ENCODE results near the gene CORO7. TPM values are rescaled to one million over a fixed set of nuclear protein-coding genes. Genes with fewer than 3 reads are reported as not detected.

The CORO7 gene
- total RNA-seq, 1 donor from 2014 or later, result 30.9 TPM

DNA sequence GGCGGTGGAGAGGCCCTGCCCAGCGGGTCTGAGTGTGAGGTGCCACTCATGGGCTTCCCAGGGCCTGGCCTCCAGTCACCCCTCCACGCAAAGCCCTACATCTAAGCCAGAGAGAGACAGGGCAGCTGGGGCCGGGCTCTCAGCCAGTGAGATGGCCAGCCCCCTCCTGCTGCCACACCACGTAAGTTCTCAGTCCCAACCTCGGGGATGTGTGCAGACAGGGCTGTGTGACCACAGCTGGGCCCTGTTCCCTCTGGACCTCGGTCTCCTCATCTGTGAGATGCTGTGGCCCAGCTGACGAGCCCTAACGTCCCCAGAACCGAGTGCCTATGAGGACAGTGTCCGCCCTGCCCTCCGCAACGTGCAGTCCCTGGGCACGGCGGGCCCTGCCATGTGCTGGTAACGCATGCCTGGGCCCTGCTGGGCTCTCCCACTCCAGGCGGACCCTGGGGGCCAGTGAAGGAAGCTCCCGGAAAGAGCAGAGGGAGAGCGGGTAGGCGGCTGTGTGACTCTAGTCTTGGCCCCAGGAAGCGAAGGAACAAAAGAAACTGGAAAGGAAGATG lies 33.5 kb downstream of the CORO7 start:
- DNase-seq (ENCODE audit: extremely low spot score in 2 of 2), result no peak
- Histone ChIP-seq H3K9me3 (no peaks in the 10 kb centered on the region), H3K4me1 (peaks cover 61% of the 10 kb centered on the region), H3K27me3 (no peaks in the 10 kb centered on the region), H3K36me3 (peaks cover 0 to 32% of the 10 kb centered on the region in 2 donors), H3K4me3 (no peak overlapping the region), H3K27ac (peak overlapping the region; percentile 20)
- intact Hi-C loops (cut with DNase I), result no loop called here
- TF ChIP-seq POLR2AphosphoS5 (IDR thresholded peaks at IDR 0.05; ENCODE audit: insufficient read depth in 1 of 2, low read depth in 1 of 2) (peak in 1 of 2 donors; percentile 27), CTCF (IDR thresholded peaks at IDR 0.05) (no peak)

- H3K9me3 ChIP-seq, result no peaks in the 10 kb centered on the region
- DNase-seq (ENCODE audit: extremely low spot score in 2 of 2), result no peak
- H3K27me3 ChIP-seq, result no peaks in the 10 kb centered on the region
- peak overlapping the region; percentile 20 for H3K27ac ChIP-seq
- H3K4me3 ChIP-seq, result no peak overlapping the region
- peaks cover 65% of the 10 kb centered on the region for H3K4me1 ChIP-seq
- peaks cover 0 to 32% of the 10 kb centered on the region in 2 donors for H3K36me3 ChIP-seq
- intact Hi-C loops (cut with DNase I), result no loop called here
- TF ChIP-seq POLR2A (IDR thresholded peaks at IDR 0.05), result no peak
- TF ChIP-seq POLR2AphosphoS5 (IDR thresholded peaks at IDR 0.05; ENCODE audit: insufficient read depth in 1 of 2, low read depth in 1 of 2), result no peak
- TF ChIP-seq CTCF (IDR thresholded peaks at IDR 0.05), result no peak
Measured at GRCh38 chr16:4381935-4382794, 34.2 kb downstream of the CORO7 start.

GRCh38 chr16:4381072-4381934 lies 35.1 kb downstream of the CORO7 start:
- H3K4me1 ChIP-seq, result peaks cover 65% of the 10 kb centered on the region
- H3K4me3 ChIP-seq, result no peak overlapping the region
- no peak overlapping the region for H3K27ac ChIP-seq
- TF ChIP-seq POLR2AphosphoS5 (IDR thresholded peaks at IDR 0.05; ENCODE audit: insufficient read depth in 1 of 2, low read depth in 1 of 2) (no peak), POLR2A (IDR thresholded peaks at IDR 0.05) (no peak), CTCF (IDR thresholded peaks at IDR 0.05) (no peak)
- H3K36me3 ChIP-seq, result peaks cover 0 to 32% of the 10 kb centered on the region in 2 donors
- no peak for DNase-seq (ENCODE audit: extremely low spot score in 2 of 2)
- no peaks in the 10 kb centered on the region for H3K9me3 ChIP-seq
- no peaks in the 10 kb centered on the region for H3K27me3 ChIP-seq
- intact Hi-C loops (cut with DNase I), result no loop called here

DNA sequence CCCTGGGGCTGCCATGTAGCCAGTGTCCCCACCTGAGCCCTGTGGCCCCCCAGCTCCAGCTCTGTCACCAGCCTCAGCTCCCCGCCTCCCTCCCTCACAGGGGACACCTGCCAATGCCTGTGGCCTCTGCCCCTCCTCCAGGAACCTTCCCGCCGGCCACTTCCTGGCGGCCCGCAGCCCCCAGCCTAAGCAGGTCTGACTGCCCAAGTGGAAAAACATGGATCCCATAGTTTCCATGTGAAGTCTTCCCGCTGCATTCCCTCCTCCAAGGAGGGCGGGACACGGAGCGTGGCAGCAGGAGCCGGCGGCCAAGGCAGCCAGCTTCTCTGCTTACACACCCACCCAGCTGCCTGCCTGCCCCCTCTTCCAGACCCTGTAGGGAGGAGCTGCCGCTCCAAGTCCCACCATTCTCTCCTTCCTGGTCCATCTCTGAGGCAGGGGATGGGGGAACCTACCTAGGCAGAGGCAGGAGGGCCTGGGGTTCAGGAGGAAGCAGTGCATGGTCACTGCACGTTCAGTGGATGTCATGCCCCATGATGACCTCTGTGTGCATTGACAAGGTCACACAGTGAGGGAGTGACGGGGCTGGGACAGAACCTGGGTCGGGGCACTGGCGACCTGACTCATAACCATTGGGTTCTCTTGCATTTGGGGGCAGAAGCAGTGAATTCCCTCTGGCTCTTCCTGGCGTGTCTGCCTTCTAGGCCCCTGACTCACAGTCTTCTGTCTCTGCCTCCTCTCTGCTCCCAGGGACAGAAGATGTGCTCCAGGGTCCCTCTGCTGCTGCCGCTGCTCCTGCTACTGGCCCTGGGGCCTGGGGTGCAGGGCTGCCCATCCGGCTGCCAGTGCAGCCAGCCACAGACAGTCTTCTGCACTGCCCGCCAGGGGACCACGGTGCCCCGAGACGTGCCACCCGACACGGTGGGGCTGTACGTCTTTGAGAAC lies 36.0 kb downstream of the CORO7 start:
- Histone ChIP-seq H3K4me1 (peaks cover 65% of the 10 kb centered on the region), H3K4me3 (no peak overlapping the region), H3K27me3 (no peaks in the 10 kb centered on the region), H3K36me3 (peaks cover 0 to 29% of the 10 kb centered on the region in 2 donors), H3K9me3 (no peaks in the 10 kb centered on the region), H3K27ac (peak overlapping the region; percentile 35)
- TF ChIP-seq POLR2A (IDR thresholded peaks at IDR 0.05) (no peak), POLR2AphosphoS5 (IDR thresholded peaks at IDR 0.05; ENCODE audit: insufficient read depth in 1 of 2, low read depth in 1 of 2) (no peak), CTCF (IDR thresholded peaks at IDR 0.05) (no peak)
- intact Hi-C loops (cut with DNase I), result no loop called here
- no peak for DNase-seq (ENCODE audit: extremely low spot score in 2 of 2)

All from vagina (tissue), 2 donors.